GM12878 (cell line): Measurements from ENCODE around the gene CLDN14.

Experiments
- BRCA1 ChIP-seq: IDR thresholded peaks from 2 replicates; pipeline ENCODE4 v1.6.1; 2011; ENCODE audit warnings: low read depth, low read length, improper control_type of control experiment
- CBX3 ChIP-seq: fragments of 200-600 bp; sonication (generic); IDR thresholded peaks from 2 replicates; pipeline ENCODE4 v1.6.1; 2016; ENCODE audit warnings: low read depth, borderline replicate concordance
- CHD4 ChIP-seq: fragments of 200-600 bp; sonication (generic); IDR thresholded peaks from 2 replicates; pipeline ENCODE4 v1.6.1; 2016; ENCODE audit warnings: mild to moderate bottlenecking
- CTCF ChIP-seq, 3 experiments: IDR thresholded peaks in 2 of 3; conservative IDR thresholded peaks in 1 of 3; 2 replicates each; pipeline ENCODE4 v1.5.1; 2011; ENCODE audit warnings: low read depth in 3 of 3, low read length in 3 of 3, mild to moderate bottlenecking in 3 of 3, control low read depth in 2 of 3, moderate library complexity in 2 of 3, inconsistent platforms in 1 of 3, mixed read lengths in 1 of 3; ENCODE audit not compliant: control insufficient read depth in 2 of 3, insufficient read depth in 1 of 3; ENCODE audit errors: extremely low read depth in 1 of 3
- EZH2 ChIP-seq: IDR thresholded peaks from 2 replicates; pipeline ENCODE4 v1.6.1; 2012; ENCODE audit warnings: low read depth, mild to moderate bottlenecking, control low read depth, inconsistent platforms, low read length, borderline replicate concordance; ENCODE audit not compliant: control insufficient read depth
- HSF1 ChIP-seq: fragments of 150-350 bp; IDR thresholded peaks from 2 replicates; pipeline ENCODE4 v1.6.1; 2014; ENCODE audit warnings: mild to moderate bottlenecking, low read depth, low read length
- NRF1 ChIP-seq: conservative IDR thresholded peaks from 2 replicates; pipeline ENCODE4 v1.6.1; 2011; ENCODE audit warnings: mild to moderate bottlenecking, low read depth, low read length, improper control_type of control experiment
- POLR2A ChIP-seq: IDR thresholded peaks from 2 replicates; pipeline ENCODE4 v1.6.1; 2011; ENCODE audit warnings: low read depth, mild to moderate bottlenecking, low read length
- SIN3A ChIP-seq: IDR thresholded peaks from 2 replicates; pipeline ENCODE4 v1.6.1; 2012; ENCODE audit warnings: low read depth, low read length, improper control_type of control experiment
- TBL1XR1 ChIP-seq: IDR thresholded peaks from 2 replicates; pipeline ENCODE4 v1.6.1; 2012; ENCODE audit warnings: low read depth, low read length, improper control_type of control experiment
- USF1 ChIP-seq: IDR thresholded peaks from 2 replicates; pipeline ENCODE4 v1.6.1; 2011; ENCODE audit warnings: borderline replicate concordance, low read depth, mild to moderate bottlenecking, moderate library complexity, mixed read lengths, low read length; ENCODE audit not compliant: insufficient read depth; ENCODE audit errors: extremely low read length
- ZBTB33 ChIP-seq: fragments of 450-650 bp; IDR thresholded peaks from 2 replicates; pipeline ENCODE4 v1.6.1; 2017; ENCODE audit warnings: mild to moderate bottlenecking
- ZNF24 ChIP-seq: fragments of 450-650 bp; IDR thresholded peaks from 2 replicates; pipeline ENCODE4 v1.6.1; 2017; ENCODE audit warnings: antibody characterized with exemption, mild to moderate bottlenecking
- ZZZ3 ChIP-seq: IDR thresholded peaks from 2 replicates; pipeline ENCODE4 v1.6.1; 2011; ENCODE audit warnings: low read depth; ENCODE audit not compliant: control insufficient read depth, insufficient read length

GRCh38 chr21:36482181-36482580 is 2.3 kb upstream of the CLDN14 start:
- TF ChIP-seq SIN3A = no peak
- no peak for TF ChIP-seq ZZZ3
- TF ChIP-seq TBL1XR1 = no peak
- no peak for TF ChIP-seq ZBTB33
- no peak for TF ChIP-seq CTCF (IDR thresholded peaks at IDR 0.05 in 2 of 3, conservative IDR thresholded peaks at IDR 0.05 in 1 of 3; ENCODE audit: control insufficient read depth in 2 of 3, extremely low read depth in 1 of 3, insufficient read depth in 1 of 3, low read depth in 3 of 3, low read length in 3 of 3)
- no peak for TF ChIP-seq HSF1
- no peak for TF ChIP-seq USF1
- TF ChIP-seq POLR2A = no peak
- no peak for TF ChIP-seq BRCA1
- no peak for TF ChIP-seq ZNF24
- no peak for TF ChIP-seq CHD4
- TF ChIP-seq EZH2 = no peak
- TF ChIP-seq CBX3 = no peak
- no peak for TF ChIP-seq NRF1
